ENCODE results near the gene LHB.

Gene LHB

GRCh38 chr19:48999481-49000325 is 17.2 kb downstream of the LHB start:
- peak in 1 of 2 experiments; percentile 57 for DNase-seq (ENCODE audit: low read depth in 1 of 2, low spot score in 1 of 2)
- no peak overlapping the region for H3K27ac ChIP-seq (replicated peaks)
- TF ChIP-seq GABPA (IDR thresholded peaks at IDR 0.05; ENCODE audit: low read depth), result no peak
- TF ChIP-seq SPI1 (IDR thresholded peaks at IDR 0.05; ENCODE audit: borderline replicate concordance, low read depth), result peak; percentile 28; the same call in 1 of the 2 replicates
- peak; percentile 41 for TF ChIP-seq CTCF (IDR thresholded peaks at IDR 0.05; ENCODE audit: insufficient read depth, low read length)
- no peaks in the 10 kb centered on the region for H3K27me3 ChIP-seq (ENCODE audit: insufficient read depth, poor library complexity, severe bottlenecking)
- no peak overlapping the region for H3K4me3 ChIP-seq (replicated peaks; ENCODE audit: insufficient read depth, low read length)

GRCh38 chr19:48997972-48998371 is 18.9 kb downstream of the LHB start:
- TF ChIP-seq CTCF (IDR thresholded peaks at IDR 0.05; ENCODE audit: insufficient read depth, low read length) (peak; percentile 33), POLR2AphosphoS5 (IDR thresholded peaks at IDR 0.05; ENCODE audit: low read depth) (no peak)
- no peak overlapping the region for H3K4me3 ChIP-seq (replicated peaks; ENCODE audit: insufficient read depth, low read length)
- peak; percentile 52 to 68 for DNase-seq (ENCODE audit: low read depth in 1 of 2, low spot score in 1 of 2)
- H3K27ac ChIP-seq (replicated peaks), result no peak overlapping the region
- H3K27me3 ChIP-seq (ENCODE audit: insufficient read depth, poor library complexity, severe bottlenecking), result no peaks in the 10 kb centered on the region

GRCh38 chr19:48994035-48994386 is 22.9 kb downstream of the LHB start:
- H3K27ac ChIP-seq (replicated peaks), result peak overlapping the region; percentile 92

More at GRCh38 chr19:48994035-48994386, 22.9 kb downstream of the LHB start:
- no peak for DNase-seq (ENCODE audit: low read depth in 1 of 2, low spot score in 1 of 2)
- Histone ChIP-seq H3K4me3 (replicated peaks; ENCODE audit: insufficient read depth, low read length) (peak overlapping the region; percentile 87), H3K27me3 (ENCODE audit: insufficient read depth, poor library complexity, severe bottlenecking) (no peaks in the 10 kb centered on the region)
- no peak for TF ChIP-seq POLR2AphosphoS5 (IDR thresholded peaks at IDR 0.05; ENCODE audit: low read depth)
- no peak for TF ChIP-seq GABPA (IDR thresholded peaks at IDR 0.05; ENCODE audit: low read depth)
- TF ChIP-seq CTCF (IDR thresholded peaks at IDR 0.05; ENCODE audit: insufficient read depth, low read length), result no peak
- TF ChIP-seq REST (IDR thresholded peaks at IDR 0.05; ENCODE audit: insufficient replicate concordance, low read depth), result no peak
- TF ChIP-seq SPI1 (IDR thresholded peaks at IDR 0.05; ENCODE audit: borderline replicate concordance, low read depth), result no peak
